Liver (tissue), 9 donors: ENCODE results near the gene TRIM15. TPM values are rescaled to one million over a fixed set of nuclear protein-coding genes. Genes with fewer than 3 reads are reported as not detected.

Experiments used
- DNase-seq: peaks from one replicate; pipeline ENCODE4 v3.0.0-alpha.2; 2017; ENCODE audit warnings: low spot score
- H3K27ac ChIP-seq, 2 donors: one replicate each; pipeline ENCODE4 v1.7.0; 2013; ENCODE audit warnings: inconsistent platforms in 2 of 2, low read length in 2 of 2, control low read depth in 1 of 2, low read depth in 1 of 2, mild to moderate bottlenecking in 1 of 2
- H3K27me3 ChIP-seq, 4 donors: one replicate each; pipeline versions ENCODE4 v1.6.1 to v1.7.0; 2013; ENCODE audit warnings: low read length in 3 of 4, inconsistent platforms in 1 of 4, mild to moderate bottlenecking in 1 of 4, moderate library complexity in 1 of 4; ENCODE audit not compliant: control insufficient read depth in 4 of 4, insufficient read depth in 4 of 4
- H3K36me3 ChIP-seq, 4 donors: one replicate each; pipeline versions ENCODE4 v1.6.1 to v1.7.0; 2013; ENCODE audit warnings: low read length in 3 of 4, mild to moderate bottlenecking in 3 of 4, low read depth in 1 of 4, moderate library complexity in 1 of 4; ENCODE audit not compliant: control insufficient read depth in 4 of 4, insufficient read depth in 3 of 4
- H3K4me1 ChIP-seq, 4 donors: one replicate each; pipeline versions ENCODE4 v1.6.1 to v1.7.0; 2013; ENCODE audit warnings: low read length in 3 of 4, mild to moderate bottlenecking in 3 of 4, moderate library complexity in 1 of 4; ENCODE audit not compliant: control insufficient read depth in 4 of 4, insufficient read depth in 4 of 4
- H3K4me3 ChIP-seq, 3 donors: one replicate each; pipeline versions ENCODE4 v1.6.1 to v1.7.0; 2013; ENCODE audit warnings: low read length in 3 of 3, control low read depth in 1 of 3, low read depth in 1 of 3, mild to moderate bottlenecking in 1 of 3
- H3K9ac ChIP-seq, 2 donors: one replicate each; pipeline ENCODE4 v1.7.0; 2013; ENCODE audit warnings: low read length in 2 of 2, mild to moderate bottlenecking in 2 of 2, moderate library complexity in 2 of 2, control low read depth in 1 of 2, low read depth in 1 of 2
- H3K9me3 ChIP-seq, 4 donors: one replicate each; pipeline versions ENCODE4 v1.6.1 to v1.7.0; 2013; ENCODE audit warnings: low read length in 3 of 4; ENCODE audit not compliant: control insufficient read depth in 4 of 4
- HNF4A ChIP-seq, 2 donors: conservative IDR thresholded peaks; 2 replicates each; pipeline ENCODE4 v1.6.1; 2016; ENCODE audit warnings: antibody characterized with exemption in 2 of 2, mild to moderate bottlenecking in 2 of 2
- HNF4G ChIP-seq: IDR thresholded peaks from 2 replicates; pipeline ENCODE4 v1.6.1; 2016; ENCODE audit warnings: antibody characterized with exemption
- JUND ChIP-seq, 2 donors: IDR thresholded peaks; 2 replicates each; pipeline ENCODE4 v1.6.1; 2016; ENCODE audit warnings: antibody characterized with exemption in 2 of 2
- SP1 ChIP-seq: IDR thresholded peaks from 2 replicates; pipeline ENCODE4 v1.6.1; 2018; ENCODE audit warnings: antibody characterized with exemption, mild to moderate bottlenecking
- WGBS: extraction: QIAGEN DNeasy Blood & Tissue Kit; methylation state at CpG from one replicate; pipeline ENCODE4 v1.1.7; 2013; 5-methylcytosine and 5-hydroxymethylcytosine counted together
- polyA plus RNA-seq, 2 donors: library from polyadenylated mRNA; stranded (reverse) in 1 of 2; unstranded in 1 of 2; fragments of 200-250 nt in 1 of 2; fragments of >200 nt in 1 of 2; fragmentation: Nextera tagmentation in 1 of 2; extraction: Ambion mirVana in 1 of 2; gene quantifications; one replicate each; pipeline versions ENCODE4 v1.2.1 to v1.2.3, GENCODE V29; 2013 to 2015
- total RNA-seq, 2 donors: library from RNA; depleted of rRNA; stranded (reverse); fragments of >200 nt; gene quantifications; one replicate each; pipeline ENCODE4 v1.2.3, GENCODE V29; 2014
- TF ChIP-seq, protein P1 (sequence below): IDR thresholded peaks from 2 replicates; pipeline ENCODE4 v1.6.1; 2016; ENCODE audit warnings: antibody characterized with exemption
- TF ChIP-seq, protein P2 (sequence below): IDR thresholded peaks from 2 replicates; pipeline ENCODE4 v1.6.1; 2016; ENCODE audit warnings: antibody characterized with exemption, mild to moderate bottlenecking
- donor health status: healthy.
- donor health status: healthy.
- donor health status: healthy.
- donor health status: healthy.
- donor health status: healthy.

The TRIM15 gene
- total and polyA plus RNA-seq, 4 donors, result 1.6 to 2.8 (median 1.9) TPM

DNA sequence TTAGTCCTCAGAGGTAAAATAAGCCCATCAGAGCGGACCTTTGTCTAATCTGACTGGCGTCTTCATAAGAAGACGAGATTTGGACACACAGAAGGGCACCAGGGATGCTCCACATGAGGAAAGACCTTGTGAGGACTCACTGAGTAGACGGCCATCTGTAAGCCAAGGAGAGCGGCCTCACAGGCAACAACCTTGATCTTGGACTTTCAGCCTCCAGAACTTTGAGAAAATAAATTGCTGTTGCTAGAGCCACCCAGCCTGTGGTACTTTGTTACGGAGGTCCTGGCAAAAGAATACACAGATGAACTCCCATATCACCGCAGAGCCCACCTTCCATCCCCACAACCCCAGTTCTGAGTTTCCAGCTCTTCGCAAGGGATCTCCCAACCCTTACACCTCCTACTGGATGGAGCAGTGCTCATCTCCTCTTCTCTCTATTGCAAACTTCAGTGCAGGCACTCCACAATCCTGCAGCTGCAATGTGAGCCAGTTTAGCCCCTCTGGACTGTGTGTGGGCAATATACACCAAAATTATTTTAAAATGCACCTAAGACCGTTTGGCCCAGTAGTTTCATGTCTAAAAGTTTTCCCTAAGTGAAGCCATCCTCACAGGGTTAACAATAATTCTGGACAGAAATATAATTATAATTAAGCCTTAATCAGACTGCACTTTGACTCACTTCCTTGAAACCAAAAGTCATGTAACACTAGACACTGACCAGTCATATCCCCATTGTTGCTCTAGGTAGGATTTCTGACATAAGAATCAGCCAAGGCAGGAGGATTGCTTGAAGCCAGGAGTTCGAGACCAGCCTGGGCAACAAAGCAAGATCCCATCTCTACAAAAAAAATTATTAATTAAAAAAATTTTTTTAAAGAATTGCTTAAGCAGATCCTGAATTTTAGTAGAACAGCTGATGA, 41.6 kb upstream of the TRIM15 start:
- Histone ChIP-seq H3K27ac (no peak overlapping the region), H3K4me3 (no peak overlapping the region), H3K9me3 (no peaks in the 10 kb centered on the region), H3K9ac (no peak overlapping the region), H3K36me3 (no peaks in the 10 kb centered on the region), H3K27me3 (no peaks in the 10 kb centered on the region), H3K4me1 (no peaks in the 10 kb centered on the region)
- 78% methylated on average over 10 of the region's 10 CpGs for WGBS
- TF ChIP-seq HNF4A (conservative IDR thresholded peaks at IDR 0.05), result no peak
- TF ChIP-seq, protein P1, sequence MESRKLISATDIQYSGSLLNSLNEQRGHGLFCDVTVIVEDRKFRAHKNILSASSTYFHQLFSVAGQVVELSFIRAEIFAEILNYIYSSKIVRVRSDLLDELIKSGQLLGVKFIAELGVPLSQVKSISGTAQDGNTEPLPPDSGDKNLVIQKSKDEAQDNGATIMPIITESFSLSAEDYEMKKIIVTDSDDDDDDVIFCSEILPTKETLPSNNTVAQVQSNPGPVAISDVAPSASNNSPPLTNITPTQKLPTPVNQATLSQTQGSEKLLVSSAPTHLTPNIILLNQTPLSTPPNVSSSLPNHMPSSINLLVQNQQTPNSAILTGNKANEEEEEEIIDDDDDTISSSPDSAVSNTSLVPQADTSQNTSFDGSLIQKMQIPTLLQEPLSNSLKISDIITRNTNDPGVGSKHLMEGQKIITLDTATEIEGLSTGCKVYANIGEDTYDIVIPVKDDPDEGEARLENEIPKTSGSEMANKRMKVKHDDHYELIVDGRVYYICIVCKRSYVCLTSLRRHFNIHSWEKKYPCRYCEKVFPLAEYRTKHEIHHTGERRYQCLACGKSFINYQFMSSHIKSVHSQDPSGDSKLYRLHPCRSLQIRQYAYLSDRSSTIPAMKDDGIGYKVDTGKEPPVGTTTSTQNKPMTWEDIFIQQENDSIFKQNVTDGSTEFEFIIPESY, result no peak
- TF ChIP-seq, protein P2, sequence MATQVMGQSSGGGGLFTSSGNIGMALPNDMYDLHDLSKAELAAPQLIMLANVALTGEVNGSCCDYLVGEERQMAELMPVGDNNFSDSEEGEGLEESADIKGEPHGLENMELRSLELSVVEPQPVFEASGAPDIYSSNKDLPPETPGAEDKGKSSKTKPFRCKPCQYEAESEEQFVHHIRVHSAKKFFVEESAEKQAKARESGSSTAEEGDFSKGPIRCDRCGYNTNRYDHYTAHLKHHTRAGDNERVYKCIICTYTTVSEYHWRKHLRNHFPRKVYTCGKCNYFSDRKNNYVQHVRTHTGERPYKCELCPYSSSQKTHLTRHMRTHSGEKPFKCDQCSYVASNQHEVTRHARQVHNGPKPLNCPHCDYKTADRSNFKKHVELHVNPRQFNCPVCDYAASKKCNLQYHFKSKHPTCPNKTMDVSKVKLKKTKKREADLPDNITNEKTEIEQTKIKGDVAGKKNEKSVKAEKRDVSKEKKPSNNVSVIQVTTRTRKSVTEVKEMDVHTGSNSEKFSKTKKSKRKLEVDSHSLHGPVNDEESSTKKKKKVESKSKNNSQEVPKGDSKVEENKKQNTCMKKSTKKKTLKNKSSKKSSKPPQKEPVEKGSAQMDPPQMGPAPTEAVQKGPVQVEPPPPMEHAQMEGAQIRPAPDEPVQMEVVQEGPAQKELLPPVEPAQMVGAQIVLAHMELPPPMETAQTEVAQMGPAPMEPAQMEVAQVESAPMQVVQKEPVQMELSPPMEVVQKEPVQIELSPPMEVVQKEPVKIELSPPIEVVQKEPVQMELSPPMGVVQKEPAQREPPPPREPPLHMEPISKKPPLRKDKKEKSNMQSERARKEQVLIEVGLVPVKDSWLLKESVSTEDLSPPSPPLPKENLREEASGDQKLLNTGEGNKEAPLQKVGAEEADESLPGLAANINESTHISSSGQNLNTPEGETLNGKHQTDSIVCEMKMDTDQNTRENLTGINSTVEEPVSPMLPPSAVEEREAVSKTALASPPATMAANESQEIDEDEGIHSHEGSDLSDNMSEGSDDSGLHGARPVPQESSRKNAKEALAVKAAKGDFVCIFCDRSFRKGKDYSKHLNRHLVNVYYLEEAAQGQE, result no peak
- no peak for DNase-seq

DNA sequence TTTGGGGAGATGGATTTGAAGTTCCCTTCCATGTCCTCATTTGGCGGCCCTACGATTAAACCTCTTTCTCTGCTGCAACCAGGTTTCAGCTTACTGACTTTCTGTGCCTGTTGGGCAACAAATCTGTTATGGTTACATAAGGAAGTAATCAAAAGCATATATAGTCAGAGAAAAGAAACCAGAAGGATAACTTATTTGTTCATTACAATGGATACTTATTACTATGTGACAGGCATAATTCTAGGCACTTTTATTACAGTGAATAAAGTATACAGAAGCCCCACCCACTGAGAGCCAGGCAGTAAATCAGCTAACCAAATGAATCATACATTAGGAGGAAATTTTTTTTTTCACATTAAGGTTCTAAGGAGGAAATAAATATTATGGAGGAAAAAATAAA, 40.8 kb upstream of the TRIM15 start:
- no peaks in the 10 kb centered on the region for H3K9me3 ChIP-seq
- no peaks in the 10 kb centered on the region for H3K27me3 ChIP-seq
- H3K4me3 ChIP-seq, result no peak overlapping the region
- H3K36me3 ChIP-seq, result no peaks in the 10 kb centered on the region
- no peak for TF ChIP-seq HNF4A (conservative IDR thresholded peaks at IDR 0.05)
- no peak for TF ChIP-seq SP1
- TF ChIP-seq HNF4G, result no peak
- no peak for DNase-seq
- no peak overlapping the region for H3K9ac ChIP-seq
- WGBS, result 42% methylated on average over 2 of the region's 2 CpGs
- no peak overlapping the region for H3K27ac ChIP-seq
- H3K4me1 ChIP-seq, result no peaks in the 10 kb centered on the region

DNA sequence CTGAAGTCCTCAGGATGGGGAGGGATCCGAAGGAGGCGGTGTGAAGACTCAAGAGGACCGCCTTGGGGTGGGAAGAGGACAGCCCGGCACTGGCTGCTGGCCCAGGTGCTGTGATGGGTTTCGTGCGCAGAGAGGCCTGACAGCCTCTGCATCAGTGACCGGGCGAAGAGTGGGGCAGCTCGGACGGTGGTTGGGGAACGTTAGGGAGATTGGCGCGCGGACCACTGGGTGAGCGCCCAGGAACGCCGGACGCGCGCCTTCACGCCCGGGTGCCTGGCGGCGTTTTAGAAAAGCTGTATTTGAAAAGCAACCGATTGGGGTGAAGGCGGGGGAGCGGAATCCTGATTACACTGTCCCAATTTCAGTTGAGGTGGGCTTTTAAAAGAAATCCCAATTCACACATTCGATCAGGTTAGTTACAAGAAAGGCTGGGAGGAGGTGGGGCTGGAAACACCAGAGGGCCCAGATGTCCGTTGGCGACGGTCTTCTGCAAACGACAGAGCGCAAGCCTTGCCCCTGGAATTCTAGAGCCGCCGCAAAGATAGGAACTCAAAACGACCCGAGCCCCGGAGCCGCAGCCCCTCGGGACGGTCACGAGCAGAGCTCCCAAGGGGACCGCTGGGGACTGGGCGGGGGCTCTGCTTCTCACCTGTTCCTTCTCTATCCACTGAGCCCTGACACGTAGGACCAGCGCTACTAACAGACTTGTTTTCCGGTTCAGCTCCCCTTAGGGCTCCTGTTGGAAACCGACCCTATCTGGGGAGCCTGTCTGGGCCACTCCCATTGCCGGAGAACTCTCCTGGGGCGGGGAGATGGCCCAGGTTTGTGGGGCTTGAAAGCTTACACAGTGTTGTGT, 35.9 kb upstream of the TRIM15 start:
- no peak for TF ChIP-seq JUND (IDR thresholded peaks at IDR 0.05)
- Histone ChIP-seq H3K36me3 (no peaks in the 10 kb centered on the region), H3K4me3 (no peak overlapping the region), H3K9ac (no peak overlapping the region), H3K4me1 (peaks cover 2 to 7% (median 4%) of the 10 kb centered on the region in 4 donors), H3K27me3 (peaks cover 0 to 12% (median 1%) of the 10 kb centered on the region in 4 donors), H3K9me3 (no peaks in the 10 kb centered on the region), H3K27ac (no peak overlapping the region)
- 27% methylated on average over 50 of the region's 50 CpGs for WGBS
- DNase-seq, result no peak
